ENCODE measurements around the gene PAX7.

DNA sequence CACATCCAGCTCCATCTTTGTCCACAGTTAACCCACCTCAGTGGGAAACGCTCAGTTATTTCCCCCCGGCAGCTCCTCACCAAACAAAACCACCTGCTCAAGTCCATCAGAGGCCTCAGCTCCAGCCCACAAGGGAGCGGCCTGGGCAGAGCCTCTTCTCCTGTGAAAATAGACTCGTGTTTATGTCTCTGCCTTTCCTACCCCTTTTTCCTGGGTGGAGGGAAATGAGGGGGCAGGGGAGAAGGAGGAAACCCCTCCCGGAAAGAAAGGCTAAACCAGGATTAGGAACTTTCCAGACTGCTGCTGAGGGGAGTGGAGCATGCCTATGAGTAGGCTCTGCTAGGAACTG lies 81.6 kb downstream of the PAX7 start:
- TF ChIP-seq, protein P1, sequence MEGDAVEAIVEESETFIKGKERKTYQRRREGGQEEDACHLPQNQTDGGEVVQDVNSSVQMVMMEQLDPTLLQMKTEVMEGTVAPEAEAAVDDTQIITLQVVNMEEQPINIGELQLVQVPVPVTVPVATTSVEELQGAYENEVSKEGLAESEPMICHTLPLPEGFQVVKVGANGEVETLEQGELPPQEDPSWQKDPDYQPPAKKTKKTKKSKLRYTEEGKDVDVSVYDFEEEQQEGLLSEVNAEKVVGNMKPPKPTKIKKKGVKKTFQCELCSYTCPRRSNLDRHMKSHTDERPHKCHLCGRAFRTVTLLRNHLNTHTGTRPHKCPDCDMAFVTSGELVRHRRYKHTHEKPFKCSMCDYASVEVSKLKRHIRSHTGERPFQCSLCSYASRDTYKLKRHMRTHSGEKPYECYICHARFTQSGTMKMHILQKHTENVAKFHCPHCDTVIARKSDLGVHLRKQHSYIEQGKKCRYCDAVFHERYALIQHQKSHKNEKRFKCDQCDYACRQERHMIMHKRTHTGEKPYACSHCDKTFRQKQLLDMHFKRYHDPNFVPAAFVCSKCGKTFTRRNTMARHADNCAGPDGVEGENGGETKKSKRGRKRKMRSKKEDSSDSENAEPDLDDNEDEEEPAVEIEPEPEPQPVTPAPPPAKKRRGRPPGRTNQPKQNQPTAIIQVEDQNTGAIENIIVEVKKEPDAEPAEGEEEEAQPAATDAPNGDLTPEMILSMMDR (IDR thresholded peaks at IDR 0.05), result no peak
- TF ChIP-seq POLR2A (IDR thresholded peaks at IDR 0.05), result no peak
